ENCODE measurements around the gene PTCH1. TPM values are rescaled to one million over a fixed set of nuclear protein-coding genes. Genes with fewer than 3 reads are reported as not detected.

Gene PTCH1
- total and polyA plus RNA-seq, 2 donors (not counting 1 experiment from before 2014, with no cell fraction given): 3.3 to 20.1 TPM

GRCh38 chr9:95413793-95414192 lies 103.0 kb downstream of the PTCH1 start:
- no peak overlapping the region for H2AFZ ChIP-seq (ENCODE audit: low read length)
- no peak overlapping the region for H3K9ac ChIP-seq (ENCODE audit: insufficient read depth, low read length)
- no peak overlapping the region for H3K27ac ChIP-seq (ENCODE audit: insufficient read depth, low read length)
- no peak overlapping the region for H3K4me3 ChIP-seq (replicated peaks in 1 of 4; ENCODE audit: control extremely low read depth in 1 of 4, insufficient read depth in 1 of 4, low read depth in 3 of 4, low read length in 4 of 4)
- no peaks in the 10 kb centered on the region for H3K9me3 ChIP-seq (ENCODE audit: control insufficient read depth, insufficient read depth, low read depth, low read length)
- no peaks in the 10 kb centered on the region for H3K27me3 ChIP-seq (ENCODE audit: control insufficient read depth, insufficient read depth, low read length)
- DNase-seq (ENCODE audit: low read depth in 2 of 2): no peak
- TF ChIP-seq EZH2 (IDR thresholded peaks at IDR 0.05; ENCODE audit: low read length, missing control alignments) (no peak), CTCF (conservative IDR thresholded peaks at IDR 0.05 in 1 of 2, IDR thresholded peaks at IDR 0.05 in 1 of 2; ENCODE audit: low read depth in 1 of 2, low read length in 2 of 2) (no peak)
- no peaks in the 10 kb centered on the region for H3K36me3 ChIP-seq (ENCODE audit: control insufficient read depth, insufficient read depth, low read length)
- H3K4me1 ChIP-seq (ENCODE audit: control insufficient read depth, extremely low read depth, insufficient read depth, low read length): peaks cover 2% of the 10 kb centered on the region
- no peaks in the 10 kb centered on the region for H3K79me2 ChIP-seq (ENCODE audit: control insufficient read depth, insufficient read depth, low read length)
- no peak overlapping the region for H3K4me2 ChIP-seq (ENCODE audit: extremely low read depth, insufficient read depth, low read length)
- no peaks in the 10 kb centered on the region for H4K20me1 ChIP-seq (ENCODE audit: control insufficient read depth, extremely low read depth, insufficient read depth, low read length)

GRCh38 chr9:95411054-95411892 lies 105.5 kb downstream of the PTCH1 start:
- peaks cover 2% of the 10 kb centered on the region for H3K4me1 ChIP-seq (ENCODE audit: control insufficient read depth, extremely low read depth, insufficient read depth, low read length)
- H3K4me2 ChIP-seq (ENCODE audit: extremely low read depth, insufficient read depth, low read length): no peak overlapping the region
- no peaks in the 10 kb centered on the region for H3K9me3 ChIP-seq (ENCODE audit: control insufficient read depth, insufficient read depth, low read depth, low read length)
- H3K36me3 ChIP-seq (ENCODE audit: control insufficient read depth, insufficient read depth, low read length): no peaks in the 10 kb centered on the region
- TF ChIP-seq EZH2 (IDR thresholded peaks at IDR 0.05; ENCODE audit: low read length, missing control alignments): no peak
- no peak for TF ChIP-seq CTCF (conservative IDR thresholded peaks at IDR 0.05 in 1 of 2, IDR thresholded peaks at IDR 0.05 in 1 of 2; ENCODE audit: low read depth in 1 of 2, low read length in 2 of 2)
- H3K9ac ChIP-seq (ENCODE audit: insufficient read depth, low read length): no peak overlapping the region
- no peaks in the 10 kb centered on the region for H4K20me1 ChIP-seq (ENCODE audit: control insufficient read depth, extremely low read depth, insufficient read depth, low read length)
- H3K27ac ChIP-seq (ENCODE audit: insufficient read depth, low read length): no peak overlapping the region
- H3K27me3 ChIP-seq (ENCODE audit: control insufficient read depth, insufficient read depth, low read length): no peaks in the 10 kb centered on the region
- no peak overlapping the region for H3K4me3 ChIP-seq (replicated peaks in 1 of 4; ENCODE audit: control extremely low read depth in 1 of 4, insufficient read depth in 1 of 4, low read depth in 3 of 4, low read length in 4 of 4)
- DNase-seq (ENCODE audit: low read depth in 2 of 2): no peak
- H2AFZ ChIP-seq (ENCODE audit: low read length): no peak overlapping the region
- no peaks in the 10 kb centered on the region for H3K79me2 ChIP-seq (ENCODE audit: control insufficient read depth, insufficient read depth, low read length)

- TF ChIP-seq EZH2 (IDR thresholded peaks at IDR 0.05; ENCODE audit: low read length, missing control alignments): no peak
- TF ChIP-seq CTCF (conservative IDR thresholded peaks at IDR 0.05 in 1 of 2, IDR thresholded peaks at IDR 0.05 in 1 of 2; ENCODE audit: low read depth in 1 of 2, low read length in 2 of 2): no peak
- peak overlapping the region; percentile 41 for H3K4me2 ChIP-seq (ENCODE audit: extremely low read depth, insufficient read depth, low read length)
- no peaks in the 10 kb centered on the region for H3K36me3 ChIP-seq (ENCODE audit: control insufficient read depth, insufficient read depth, low read length)
- H3K4me1 ChIP-seq (ENCODE audit: control insufficient read depth, extremely low read depth, insufficient read depth, low read length): no peaks in the 10 kb centered on the region
- H3K9me3 ChIP-seq (ENCODE audit: control insufficient read depth, insufficient read depth, low read depth, low read length): no peaks in the 10 kb centered on the region
- H3K4me3 ChIP-seq (replicated peaks in 1 of 4; ENCODE audit: control extremely low read depth in 1 of 4, insufficient read depth in 1 of 4, low read depth in 3 of 4, low read length in 4 of 4): no peak overlapping the region
- H3K27ac ChIP-seq (ENCODE audit: insufficient read depth, low read length): no peak overlapping the region
- H2AFZ ChIP-seq (ENCODE audit: low read length): no peak overlapping the region
- H3K79me2 ChIP-seq (ENCODE audit: control insufficient read depth, insufficient read depth, low read length): no peaks in the 10 kb centered on the region
- H3K9ac ChIP-seq (ENCODE audit: insufficient read depth, low read length): no peak overlapping the region
- no peaks in the 10 kb centered on the region for H3K27me3 ChIP-seq (ENCODE audit: control insufficient read depth, insufficient read depth, low read length)
- peak; percentile 77 to 96 for DNase-seq (ENCODE audit: low read depth in 2 of 2)
- H4K20me1 ChIP-seq (ENCODE audit: control insufficient read depth, extremely low read depth, insufficient read depth, low read length): no peaks in the 10 kb centered on the region
Observed at GRCh38 chr9:95409650-95410426, 106.9 kb downstream of the PTCH1 start.

Data from fibroblast of lung (primary cell).